ENCODE results near the gene FLOT1. TPM values are rescaled to one million over a fixed set of nuclear protein-coding genes. Genes with fewer than 3 reads are reported as not detected.

FLOT1 gene
- total RNA-seq, 1 experiment from 2014 or later: 111 TPM

DNA sequence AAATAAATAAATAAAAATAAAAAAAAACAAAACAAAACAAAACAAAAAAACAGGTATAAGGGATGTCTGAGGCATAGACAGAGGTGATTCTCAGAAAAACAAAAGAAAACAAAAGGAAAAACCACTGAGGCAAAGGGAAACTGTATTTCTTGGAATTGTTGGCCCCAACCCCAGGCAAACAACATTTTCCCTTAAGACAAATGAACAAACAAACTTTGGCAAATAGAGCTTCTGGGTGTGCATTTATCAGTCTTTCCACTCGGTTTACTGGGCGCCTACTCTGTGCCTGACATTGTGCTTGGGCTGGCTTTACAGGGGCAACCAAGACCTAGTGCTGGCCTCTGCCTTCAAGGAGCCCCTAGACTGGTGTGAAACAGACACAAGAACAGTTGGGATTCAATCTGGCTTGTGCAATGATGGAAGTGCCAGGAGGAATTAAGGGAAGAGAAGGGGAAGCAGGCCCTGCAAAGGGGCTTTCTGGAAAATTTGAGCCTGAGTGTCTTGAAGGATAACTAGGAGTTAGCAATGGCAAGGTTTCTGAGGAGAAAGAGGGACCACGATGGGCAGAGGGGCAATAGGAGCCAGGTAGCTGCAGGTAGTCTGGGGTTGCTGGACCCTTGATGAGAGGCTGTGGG, 35.6 kb upstream of the FLOT1 start:
- H3K23ac ChIP-seq (ENCODE audit: insufficient read length, low read depth, low read length): no peak overlapping the region
- peaks cover 11% of the 10 kb centered on the region for H3K27me3 Mint-ChIP-seq (ENCODE audit: low read depth)
- H4K20me1 ChIP-seq (ENCODE audit: control insufficient read depth, insufficient read depth, insufficient read length): no peaks in the 10 kb centered on the region
- H3K9me3 Mint-ChIP-seq: peaks cover 11 to 13% of the 10 kb centered on the region in 2 experiments
- no peak overlapping the region for H2BK12ac ChIP-seq (ENCODE audit: insufficient read length, low read depth, low read length)
- peaks cover 7 to 18% (median 10%) of the 10 kb centered on the region in 3 experiments for H3K36me3 Mint-ChIP-seq (ENCODE audit: insufficient read depth in 1 of 3, low read depth in 3 of 3)
- no peak overlapping the region for H4K91ac ChIP-seq (ENCODE audit: insufficient read length, low read depth, low read length)
- H3K4me2 ChIP-seq (ENCODE audit: insufficient read depth, insufficient read length, low read length): no peak overlapping the region
- H3K27ac ChIP-seq (ENCODE audit: insufficient read length, low read depth, low read length): no peak overlapping the region
- no peak overlapping the region for H3T11ph ChIP-seq (ENCODE audit: low read length)
- H3K4me1 ChIP-seq (ENCODE audit: insufficient read depth, low read length): no peaks in the 10 kb centered on the region; the same call in 1 of the 2 replicates
- H3K4ac ChIP-seq (ENCODE audit: low read depth, low read length): no peak overlapping the region
- WGBS (ENCODE audit: extremely low coverage, insufficient read length, low lambda C conversion rate): no CpG with 5 or more reads among the region's 3 CpGs
- no peak overlapping the region for H3K14ac ChIP-seq (ENCODE audit: insufficient read depth, low read length)
- no peak overlapping the region for H3K4me3 Mint-ChIP-seq
- H3K27me3 ChIP-seq (ENCODE audit: insufficient read depth, low read length): no peaks in the 10 kb centered on the region
- H3K79me1 ChIP-seq (ENCODE audit: insufficient read depth, low read depth, low read length, poor library complexity, severe bottlenecking): no peaks in the 10 kb centered on the region
- H3K9ac ChIP-seq (ENCODE audit: extremely low read depth, insufficient read length, low read length): no peak overlapping the region
- no peak overlapping the region for H2BK15ac ChIP-seq (ENCODE audit: low read depth, low read length)
- H2BK20ac ChIP-seq (ENCODE audit: low read depth, low read length, poor library complexity, severe bottlenecking): no peak overlapping the region
- H2AK5ac ChIP-seq (ENCODE audit: insufficient read length, low read length): no peak overlapping the region
- no peak overlapping the region for H3K18ac ChIP-seq (ENCODE audit: insufficient read length, low read depth, low read length)
- H2BK5ac ChIP-seq (ENCODE audit: insufficient read length, low read length): no peak overlapping the region
- TF ChIP-seq, protein P1, sequence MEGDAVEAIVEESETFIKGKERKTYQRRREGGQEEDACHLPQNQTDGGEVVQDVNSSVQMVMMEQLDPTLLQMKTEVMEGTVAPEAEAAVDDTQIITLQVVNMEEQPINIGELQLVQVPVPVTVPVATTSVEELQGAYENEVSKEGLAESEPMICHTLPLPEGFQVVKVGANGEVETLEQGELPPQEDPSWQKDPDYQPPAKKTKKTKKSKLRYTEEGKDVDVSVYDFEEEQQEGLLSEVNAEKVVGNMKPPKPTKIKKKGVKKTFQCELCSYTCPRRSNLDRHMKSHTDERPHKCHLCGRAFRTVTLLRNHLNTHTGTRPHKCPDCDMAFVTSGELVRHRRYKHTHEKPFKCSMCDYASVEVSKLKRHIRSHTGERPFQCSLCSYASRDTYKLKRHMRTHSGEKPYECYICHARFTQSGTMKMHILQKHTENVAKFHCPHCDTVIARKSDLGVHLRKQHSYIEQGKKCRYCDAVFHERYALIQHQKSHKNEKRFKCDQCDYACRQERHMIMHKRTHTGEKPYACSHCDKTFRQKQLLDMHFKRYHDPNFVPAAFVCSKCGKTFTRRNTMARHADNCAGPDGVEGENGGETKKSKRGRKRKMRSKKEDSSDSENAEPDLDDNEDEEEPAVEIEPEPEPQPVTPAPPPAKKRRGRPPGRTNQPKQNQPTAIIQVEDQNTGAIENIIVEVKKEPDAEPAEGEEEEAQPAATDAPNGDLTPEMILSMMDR (conservative IDR thresholded peaks at IDR 0.05): no peak
- no peak overlapping the region for H2BK120ac ChIP-seq (ENCODE audit: low read depth, low read length, poor library complexity, severe bottlenecking)
- no peaks in the 10 kb centered on the region for H3K79me2 ChIP-seq (ENCODE audit: insufficient read depth, low read length)
- H2AFZ ChIP-seq (ENCODE audit: low read length): no peak overlapping the region
- DNase-seq: no peak
- H3K23me2 ChIP-seq (ENCODE audit: insufficient read length, low read depth, low read length, poor library complexity, severe bottlenecking): no peaks in the 10 kb centered on the region
- no peak overlapping the region for H3K56ac ChIP-seq (ENCODE audit: insufficient read length, low read depth, low read length)
- no peak overlapping the region for H4K5ac ChIP-seq (ENCODE audit: insufficient read length, low read depth, low read length)
- no peak overlapping the region for H4K8ac ChIP-seq (replicated peaks; ENCODE audit: insufficient read length, low read depth, low read length)
- no peak overlapping the region for H3K27ac Mint-ChIP-seq
- no peaks in the 10 kb centered on the region for H3K9me3 ChIP-seq (ENCODE audit: control insufficient read depth, low read depth, low read length)
- H3K4me1 Mint-ChIP-seq: peaks cover 20 to 23% of the 10 kb centered on the region in 2 experiments

Data from H9 (cell line).